ENCODE data around the gene PLPP7. TPM values are rescaled to one million over a fixed set of nuclear protein-coding genes. Genes with fewer than 3 reads are reported as not detected.
"Not testable (repeated sequence)": the region's sequence is repeated elsewhere in the genome, so short reads cannot be mapped to it uniquely, and the experiment has no call there.

The PLPP7 gene
- total and polyA plus RNA-seq, 4 donors, result 5.6 to 11.1 (median 8.0) TPM

GRCh38 chr9:131344931-131345535 is 55.5 kb downstream of the PLPP7 start:
- not testable (repeated sequence) for H3K4me3 ChIP-seq (ENCODE audit: low read length in 2 of 2); H3K27me3 ChIP-seq (ENCODE audit: control insufficient read depth in 1 of 2, insufficient read depth in 2 of 2, low read length in 1 of 2); ATAC-seq (ENCODE audit: low FRiP score); H3K27ac ChIP-seq (ENCODE audit: low read depth in 1 of 2, low read length in 2 of 2); H3K36me3 ChIP-seq (ENCODE audit: control insufficient read depth in 1 of 2, insufficient read depth in 2 of 2, low read length in 1 of 2); H3K4me1 ChIP-seq (ENCODE audit: control insufficient read depth in 1 of 2, insufficient read depth in 2 of 2, low read length in 2 of 2); H3K9me3 ChIP-seq (ENCODE audit: control insufficient read depth, low read length)
- intact Hi-C loops (cut with DNase I), result loop anchor here in 1 of 2 donors (10.0 kb wide), 1 partner anchor 400 kb away; the partner anchor contains the start of gene RAPGEF1
- DNase-seq, result peak; percentile 10 to 35
- WGBS, 2 donors, result 84 to 90% methylated on average over 11 of the region's 11 CpGs

DNA sequence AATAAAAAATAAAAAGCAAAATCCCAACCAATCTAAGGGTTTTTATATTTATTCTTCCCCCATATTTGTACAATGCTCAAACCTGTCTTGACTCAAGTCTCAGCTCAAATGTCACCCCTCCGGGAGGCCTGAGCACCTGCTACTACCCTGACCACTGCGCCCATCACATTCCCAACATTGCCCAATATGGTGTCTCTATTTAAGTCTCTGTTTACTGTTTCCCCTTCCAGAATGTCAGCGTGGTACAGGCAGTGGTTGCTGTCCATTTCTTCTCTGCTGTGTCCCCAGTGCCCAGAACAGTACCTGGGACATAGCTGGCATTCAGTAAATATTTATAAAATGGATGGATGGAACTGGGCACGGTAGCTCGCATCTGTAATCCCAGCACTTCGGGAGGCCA is 57.0 kb downstream of the PLPP7 start:
- H3K9me3 ChIP-seq (ENCODE audit: control insufficient read depth, low read length), result no peaks in the 10 kb centered on the region
- no peaks in the 10 kb centered on the region for H3K27me3 ChIP-seq (ENCODE audit: control insufficient read depth in 1 of 2, insufficient read depth in 2 of 2, low read length in 1 of 2)
- no peaks in the 10 kb centered on the region for H3K36me3 ChIP-seq (ENCODE audit: control insufficient read depth in 1 of 2, insufficient read depth in 2 of 2, low read length in 1 of 2)
- DNase-seq (peak in 1 of 2 donors; percentile 19), ATAC-seq (ENCODE audit: low FRiP score) (no peak)
- H3K4me3 ChIP-seq (ENCODE audit: low read length in 2 of 2), result no peak overlapping the region
- 88 to 90% methylated on average over 6 of the region's 6 CpGs for WGBS, 2 donors
- no peaks in the 10 kb centered on the region for H3K4me1 ChIP-seq (ENCODE audit: control insufficient read depth in 1 of 2, insufficient read depth in 2 of 2, low read length in 2 of 2)
- intact Hi-C loops (cut with DNase I), result loop anchor here in 1 of 2 donors (10.0 kb wide), 1 partner anchor 398 kb away; the partner anchor contains the start of gene RAPGEF1
- no peak overlapping the region for H3K27ac ChIP-seq (ENCODE audit: low read depth in 1 of 2, low read length in 2 of 2)

GRCh38 chr9:131347376-131348020 is 58.0 kb downstream of the PLPP7 start:
- Histone ChIP-seq H3K36me3 (ENCODE audit: control insufficient read depth in 1 of 2, insufficient read depth in 2 of 2, low read length in 1 of 2) (no peaks in the 10 kb centered on the region), H3K27ac (ENCODE audit: low read depth in 1 of 2, low read length in 2 of 2) (no peak overlapping the region), H3K4me1 (ENCODE audit: control insufficient read depth in 1 of 2, insufficient read depth in 2 of 2, low read length in 2 of 2) (no peaks in the 10 kb centered on the region), H3K27me3 (ENCODE audit: control insufficient read depth in 1 of 2, insufficient read depth in 2 of 2, low read length in 1 of 2) (no peaks in the 10 kb centered on the region), H3K4me3 (ENCODE audit: low read length in 2 of 2) (no peak overlapping the region), H3K9me3 (ENCODE audit: control insufficient read depth, low read length) (no peaks in the 10 kb centered on the region)
- DNase-seq (peak; percentile 41 to 47), ATAC-seq (ENCODE audit: low FRiP score) (no peak)
- intact Hi-C loops (cut with DNase I), result loop anchor here in 1 of 2 donors (10.0 kb wide), 1 partner anchor 397 kb away; the partner anchor contains the start of gene RAPGEF1
- WGBS, 2 donors, result 74 to 75% methylated on average over 19 of the region's 19 CpGs

DNA sequence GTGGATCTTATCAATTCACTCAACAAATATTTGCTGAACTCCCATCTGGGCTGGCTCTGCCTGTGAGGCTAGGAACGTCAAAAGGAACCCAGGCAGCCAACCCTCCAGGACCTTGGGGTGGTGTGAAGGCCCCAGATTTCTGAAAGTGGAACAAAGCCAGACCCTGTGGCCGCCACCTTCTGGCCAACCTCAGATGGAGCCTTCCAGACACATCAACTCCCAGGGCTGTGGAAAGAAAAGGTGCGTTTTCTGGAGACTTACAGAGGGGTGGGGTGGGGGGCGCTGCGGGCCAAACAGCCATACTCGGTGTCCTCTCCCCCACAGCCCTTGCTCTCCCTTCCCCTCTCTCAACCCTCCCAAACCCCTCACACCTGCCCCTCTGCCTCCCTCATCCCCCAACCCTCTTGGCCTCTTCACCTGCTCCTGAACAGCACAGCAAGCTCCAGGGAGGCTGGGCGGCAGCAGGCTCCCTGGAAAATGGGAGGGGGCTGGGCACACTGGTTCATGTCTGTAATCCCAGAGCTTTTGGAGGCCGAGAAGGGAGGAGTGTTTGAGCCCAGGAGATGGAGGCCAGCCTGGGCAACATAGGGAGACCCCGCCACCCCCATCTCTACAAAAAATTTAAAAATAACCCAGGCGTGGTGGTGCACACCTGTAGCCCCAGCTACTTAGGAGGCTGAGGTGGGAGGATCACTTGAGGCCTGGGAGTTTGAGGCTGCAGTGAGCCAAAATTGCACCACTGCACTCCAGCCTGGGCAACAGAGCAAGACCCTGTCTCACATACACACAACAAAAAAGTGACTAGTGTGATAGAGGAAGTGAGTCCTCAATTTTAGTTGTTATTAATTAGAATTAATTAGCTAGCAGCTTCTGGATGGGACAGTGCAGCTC is 59.4 kb downstream of the PLPP7 start:
- H3K9me3 ChIP-seq (ENCODE audit: control insufficient read depth, low read length), result no peaks in the 10 kb centered on the region
- intact Hi-C loops (cut with DNase I), result loop anchor here in 1 of 2 donors (10.0 kb wide), 1 partner anchor 396 kb away; the partner anchor contains the start of gene RAPGEF1
- H3K27ac ChIP-seq (ENCODE audit: low read depth in 1 of 2, low read length in 2 of 2), result no peak overlapping the region
- no peak overlapping the region for H3K4me3 ChIP-seq (ENCODE audit: low read length in 2 of 2)
- DNase-seq (peak; percentile 31 to 40), ATAC-seq (ENCODE audit: low FRiP score) (no peak)
- H3K36me3 ChIP-seq (ENCODE audit: control insufficient read depth in 1 of 2, insufficient read depth in 2 of 2, low read length in 1 of 2), result no peaks in the 10 kb centered on the region
- 79 to 81% methylated on average over 10 of the region's 10 CpGs for WGBS, 2 donors
- no peaks in the 10 kb centered on the region for H3K27me3 ChIP-seq (ENCODE audit: control insufficient read depth in 1 of 2, insufficient read depth in 2 of 2, low read length in 1 of 2)
- no peaks in the 10 kb centered on the region for H3K4me1 ChIP-seq (ENCODE audit: control insufficient read depth in 1 of 2, insufficient read depth in 2 of 2, low read length in 2 of 2)

DNA sequence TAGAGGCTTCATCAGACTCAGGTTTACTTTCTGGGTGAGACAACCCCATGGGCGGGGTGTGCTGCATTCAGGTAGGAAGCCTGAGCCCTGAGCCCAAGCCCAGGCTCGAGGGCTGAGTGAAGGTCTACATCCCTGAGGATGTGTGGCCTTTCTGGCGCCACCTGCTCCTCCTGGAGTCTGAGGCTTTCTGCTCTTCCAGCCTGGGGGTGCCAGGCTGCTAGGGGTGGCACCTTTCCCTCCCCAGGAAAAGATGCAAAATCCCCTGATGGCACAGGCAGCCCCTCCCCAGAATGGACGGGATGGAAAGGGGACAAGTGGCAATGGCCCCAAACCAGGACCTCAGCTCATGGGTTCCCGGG is 60.0 kb downstream of the PLPP7 start:
- no peak overlapping the region for H3K27ac ChIP-seq (ENCODE audit: low read depth in 1 of 2, low read length in 2 of 2)
- no peak overlapping the region for H3K4me3 ChIP-seq (ENCODE audit: low read length in 2 of 2)
- 55 to 56% methylated on average over 5 of the region's 5 CpGs for WGBS, 2 donors
- H3K27me3 ChIP-seq (ENCODE audit: control insufficient read depth in 1 of 2, insufficient read depth in 2 of 2, low read length in 1 of 2), result no peaks in the 10 kb centered on the region
- DNase-seq, result no peak
- peak; percentile 48 for ATAC-seq (ENCODE audit: low FRiP score)
- H3K36me3 ChIP-seq (ENCODE audit: control insufficient read depth in 1 of 2, insufficient read depth in 2 of 2, low read length in 1 of 2), result no peaks in the 10 kb centered on the region
- H3K4me1 ChIP-seq (ENCODE audit: control insufficient read depth in 1 of 2, insufficient read depth in 2 of 2, low read length in 2 of 2), result no peaks in the 10 kb centered on the region
- intact Hi-C loops (cut with DNase I), result loop anchor here in 1 of 2 donors (10.0 kb wide), 1 partner anchor 395 kb away; the partner anchor contains the start of gene RAPGEF1
- H3K9me3 ChIP-seq (ENCODE audit: control insufficient read depth, low read length), result no peaks in the 10 kb centered on the region

DNA sequence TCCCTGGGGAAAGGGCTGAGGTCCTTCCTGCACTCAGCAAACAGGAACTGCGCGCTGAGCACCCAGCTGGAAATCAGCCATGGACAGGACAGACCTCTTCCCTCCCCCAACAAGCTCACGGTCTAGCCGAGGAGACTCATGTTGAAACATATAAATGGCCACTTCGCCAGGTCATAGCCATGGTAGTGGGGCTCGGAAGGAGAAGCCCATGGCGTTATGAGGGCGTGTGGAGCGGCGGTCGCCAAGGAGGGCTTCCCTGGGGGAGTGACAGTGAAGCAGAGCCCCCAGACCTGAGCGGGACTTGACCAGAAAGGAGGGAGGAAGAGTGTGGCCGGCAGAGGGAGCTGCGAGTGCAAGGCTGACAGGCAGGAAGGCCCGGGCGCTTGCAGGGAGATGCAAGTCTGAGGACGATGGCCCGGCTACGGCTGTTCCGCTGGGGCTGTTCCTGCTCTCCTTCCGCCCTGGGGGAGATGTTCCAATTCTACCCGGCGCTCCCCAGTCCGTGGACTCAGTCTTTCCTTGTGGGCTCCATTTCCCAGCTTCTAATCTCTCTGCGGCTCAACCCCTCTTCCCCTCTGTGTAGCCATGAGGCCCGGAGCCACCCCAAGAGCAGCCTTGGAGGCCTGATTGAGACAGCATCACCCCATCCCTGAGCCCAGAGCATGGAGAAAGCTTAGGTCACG is 60.5 kb downstream of the PLPP7 start:
- H3K9me3 ChIP-seq (ENCODE audit: control insufficient read depth, low read length), result no peaks in the 10 kb centered on the region
- no peaks in the 10 kb centered on the region for H3K36me3 ChIP-seq (ENCODE audit: control insufficient read depth in 1 of 2, insufficient read depth in 2 of 2, low read length in 1 of 2)
- no peaks in the 10 kb centered on the region for H3K27me3 ChIP-seq (ENCODE audit: control insufficient read depth in 1 of 2, insufficient read depth in 2 of 2, low read length in 1 of 2)
- no peak overlapping the region for H3K4me3 ChIP-seq (ENCODE audit: low read length in 2 of 2)
- peak; percentile 93 for ATAC-seq (ENCODE audit: low FRiP score)
- DNase-seq, result peak; percentile 94 to 97
- H3K4me1 ChIP-seq (ENCODE audit: control insufficient read depth in 1 of 2, insufficient read depth in 2 of 2, low read length in 2 of 2), result no peaks in the 10 kb centered on the region
- H3K27ac ChIP-seq (ENCODE audit: low read depth in 1 of 2, low read length in 2 of 2), result no peak overlapping the region
- intact Hi-C loops (cut with DNase I), result loop anchor here (5.0 to 10.0 kb wide), 3 partner anchors 125 to 395 kb away; partner anchors contain the start of gene RAPGEF1 (in 2 of the 2)
- 9 to 10% methylated on average over 24 to 27 of the region's 27 CpGs for WGBS, 2 donors

DNA sequence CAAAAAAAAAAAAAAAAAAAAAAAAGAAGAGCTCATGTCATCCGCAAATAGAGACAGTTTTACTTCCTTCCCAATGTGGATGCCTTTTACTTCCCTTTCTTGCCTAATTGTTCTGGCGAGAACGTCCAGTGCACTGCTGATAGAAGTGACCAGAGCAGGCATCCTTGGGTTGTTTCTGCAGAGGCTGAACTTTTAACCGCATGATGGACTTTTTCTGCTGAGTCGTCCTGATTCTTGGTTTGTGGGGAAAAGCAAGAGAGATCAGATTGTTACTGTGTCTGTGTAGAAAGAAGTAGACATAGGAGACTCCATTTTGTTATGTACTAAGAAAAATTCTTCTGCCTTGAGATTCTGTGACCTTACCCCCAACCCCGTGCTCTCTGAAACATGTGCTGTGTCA is 67.0 kb downstream of the PLPP7 start:
- not testable (repeated sequence) for H3K27me3 ChIP-seq (ENCODE audit: control insufficient read depth in 1 of 2, insufficient read depth in 2 of 2, low read length in 1 of 2); H3K27ac ChIP-seq (ENCODE audit: low read depth in 1 of 2, low read length in 2 of 2); H3K4me3 ChIP-seq (ENCODE audit: low read length in 2 of 2); ATAC-seq (ENCODE audit: low FRiP score); H3K4me1 ChIP-seq (ENCODE audit: control insufficient read depth in 1 of 2, insufficient read depth in 2 of 2, low read length in 2 of 2); H3K9me3 ChIP-seq (ENCODE audit: control insufficient read depth, low read length); H3K36me3 ChIP-seq (ENCODE audit: control insufficient read depth in 1 of 2, insufficient read depth in 2 of 2, low read length in 1 of 2)
- intact Hi-C loops (cut with DNase I), result loop anchor here (10.0 kb wide), 2 partner anchors 118 to 388 kb away; partner anchors contain the start of gene RAPGEF1 (in 1 of the 2)
- 65 to 71% methylated on average over 5 of the region's 6 CpGs for WGBS, 2 donors
- peak in 1 of 2 donors; percentile 62 for DNase-seq

DNA sequence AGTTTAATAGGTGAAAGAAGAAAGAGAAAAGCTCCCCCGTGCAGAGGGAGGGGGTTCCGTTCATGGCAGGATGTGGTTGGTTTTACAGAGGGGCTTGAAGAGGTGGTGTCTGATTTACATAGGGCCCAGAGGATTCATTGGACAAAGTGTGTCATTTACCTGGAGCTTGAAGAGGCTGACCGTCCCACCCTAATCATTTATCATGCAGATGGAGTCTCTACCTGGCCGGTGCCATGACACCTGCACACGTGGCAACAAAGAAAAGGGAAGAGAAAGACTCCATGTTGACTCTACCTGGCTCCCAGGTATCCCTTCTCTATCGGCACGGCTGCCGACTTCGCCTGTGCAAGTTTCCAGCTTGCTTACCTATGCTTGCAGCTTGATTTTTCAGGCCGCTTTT is 69.0 kb downstream of the PLPP7 start:
- 84 to 88% methylated on average over 10 of the region's 10 CpGs for WGBS, 2 donors
- Histone ChIP-seq H3K27me3 (ENCODE audit: control insufficient read depth in 1 of 2, insufficient read depth in 2 of 2, low read length in 1 of 2) (no peaks in the 10 kb centered on the region), H3K27ac (ENCODE audit: low read depth in 1 of 2, low read length in 2 of 2) (no peak overlapping the region), H3K4me3 (ENCODE audit: low read length in 2 of 2) (no peak overlapping the region), H3K4me1 (ENCODE audit: control insufficient read depth in 1 of 2, insufficient read depth in 2 of 2, low read length in 2 of 2) (no peaks in the 10 kb centered on the region), H3K9me3 (ENCODE audit: control insufficient read depth, low read length) (no peaks in the 10 kb centered on the region), H3K36me3 (ENCODE audit: control insufficient read depth in 1 of 2, insufficient read depth in 2 of 2, low read length in 1 of 2) (no peaks in the 10 kb centered on the region)
- intact Hi-C loops (cut with DNase I), result loop anchor here (10.0 kb wide), 2 partner anchors 116 to 386 kb away; partner anchors contain the start of gene RAPGEF1 (in 1 of the 2)
- no peak for ATAC-seq (ENCODE audit: low FRiP score)
- peak; percentile 2 to 30 for DNase-seq

All from aorta (tissue), 5 donors.